Activated B cell treated with CpG ODN at 0.5 μM for 24 hours (primary cell): ENCODE data around the gene KCNJ4. TPM values are rescaled to one million over a fixed set of nuclear protein-coding genes. Genes with fewer than 3 reads are reported as not detected.

Experiments
- ATAC-seq: fragments of 200-7000 bp; cut with Tn5 transposase; one replicate; pipeline ENCODE4 v1.10.0; 2021; ENCODE audit warnings: low read depth, mild to moderate bottlenecking, moderate library complexity
- CTCF ChIA-PET: fragments of 350-600 bp; sonication (Branson Sonifier 250); formaldehyde crosslinking; loops from one replicate; lab custom pipeline; 2021; ENCODE audit warnings: antibody characterized with exemption; lab: Charles Lee
- POLR2A ChIA-PET: fragments of 350-600 bp; sonication (Branson Sonifier 250); formaldehyde crosslinking; loops from one replicate; lab custom pipeline; 2021; ENCODE audit warnings: antibody characterized with exemption; lab: Charles Lee
- DNase-seq: peaks from one replicate; pipeline ENCODE4 v3.0.0; 2022
- H3K27ac Mint-ChIP-seq: one replicate; pipeline ENCODE4 v1.8.0; 2020; ENCODE audit warnings: mixed read lengths
- H3K27me3 Mint-ChIP-seq: one replicate; pipeline ENCODE4 v1.8.0; 2021; ENCODE audit warnings: mixed read lengths
- H3K36me3 Mint-ChIP-seq: one replicate; pipeline ENCODE4 v1.8.0; 2021; ENCODE audit warnings: low read depth, mixed read lengths
- H3K4me1 Mint-ChIP-seq: one replicate; pipeline ENCODE4 v1.8.0; 2021; ENCODE audit warnings: mixed read lengths
- H3K4me3 Mint-ChIP-seq: one replicate; pipeline ENCODE4 v1.8.0; 2020; ENCODE audit warnings: mild to moderate bottlenecking, mixed read lengths
- H3K9me3 Mint-ChIP-seq: one replicate; pipeline ENCODE4 v1.8.0; 2020; ENCODE audit warnings: mixed read lengths
- CTCF ChIP-seq: fragments of 200-600 bp; IDR thresholded peaks from one replicate; pipeline ENCODE4 v1.8.0; 2022; ENCODE audit warnings: antibody characterized with exemption, mild to moderate bottlenecking
- intact Hi-C: fragments of 100-400 bp; cut with micrococcal nuclease; formaldehyde crosslinking; loops from one replicate; pipeline ENCODE4 v1.15.1; 2024
- total RNA-seq: library from RNA; stranded (reverse); gene quantifications from 2 replicates; pipeline ENCODE4 v1.2.3, GENCODE V29; 2022

Gene KCNJ4
- total RNA-seq, 1 donor from 2014 or later = not detected

GRCh38 chr22:38450234-38450797 is 4.7 kb downstream of the KCNJ4 start:
- DNase-seq = no peak
- TF ChIP-seq CTCF = no peak

GRCh38 chr22:38449776-38450175 is 5.2 kb downstream of the KCNJ4 start:
- ChIA-PET CTCF (no interaction called here), POLR2A (no interaction called here)
- Mint-ChIP-seq H3K36me3 (no peaks in the 10 kb centered on the region), H3K4me3 (no peak overlapping the region), H3K4me1 (peaks cover 11% of the 10 kb centered on the region), H3K9me3 (no peaks in the 10 kb centered on the region), H3K27me3 (peaks cover 48% of the 10 kb centered on the region), H3K27ac (no peak overlapping the region)
- no peak for TF ChIP-seq CTCF
- ATAC-seq (no peak), DNase-seq (no peak)
- intact Hi-C loops = no loop called here

More at GRCh38 chr22:38450234-38450797, 4.7 kb downstream of the KCNJ4 start:
- Mint-ChIP-seq H3K27ac (no peak overlapping the region), H3K9me3 (no peaks in the 10 kb centered on the region), H3K4me1 (peaks cover 11% of the 10 kb centered on the region), H3K36me3 (no peaks in the 10 kb centered on the region), H3K27me3 (peaks cover 45% of the 10 kb centered on the region), H3K4me3 (no peak overlapping the region)
- intact Hi-C loops = no loop called here
- POLR2A ChIA-PET = no interaction called here
- CTCF ChIA-PET = no interaction called here
- no peak for ATAC-seq

GRCh38 chr22:38448945-38449745 is 5.9 kb downstream of the KCNJ4 start:
- Mint-ChIP-seq H3K27ac (no peak overlapping the region), H3K4me1 (peaks cover 7% of the 10 kb centered on the region), H3K27me3 (peaks cover 49% of the 10 kb centered on the region), H3K4me3 (no peak overlapping the region), H3K36me3 (no peaks in the 10 kb centered on the region), H3K9me3 (no peaks in the 10 kb centered on the region)
- intact Hi-C loops = no loop called here
- POLR2A ChIA-PET = no interaction called here
- CTCF ChIA-PET = no interaction called here
- ATAC-seq = no peak
- TF ChIP-seq CTCF = no peak
- DNase-seq = no peak

GRCh38 chr22:38446018-38446601 is 8.9 kb downstream of the KCNJ4 start:
- ChIA-PET CTCF (no interaction called here), POLR2A (interaction anchor here (0.7 kb wide), 1 partner anchor 839 kb away, joined by 3 read pairs; no protein-coding TSS in a partner anchor)
- no peak for ATAC-seq
- Mint-ChIP-seq H3K9me3 (no peaks in the 10 kb centered on the region), H3K4me3 (no peak overlapping the region), H3K27ac (no peak overlapping the region), H3K27me3 (peaks cover 37% of the 10 kb centered on the region), H3K4me1 (no peaks in the 10 kb centered on the region), H3K36me3 (no peaks in the 10 kb centered on the region)
- TF ChIP-seq CTCF = no peak
- DNase-seq = no peak
- intact Hi-C loops = no loop called here

- H3K4me3 Mint-ChIP-seq = no peak overlapping the region
- ChIA-PET CTCF (no interaction called here), POLR2A (no interaction called here)
- H3K9me3 Mint-ChIP-seq = no peaks in the 10 kb centered on the region
- no peaks in the 10 kb centered on the region for H3K36me3 Mint-ChIP-seq
- intact Hi-C loops = no loop called here
- no peaks in the 10 kb centered on the region for H3K4me1 Mint-ChIP-seq
- DNase-seq (no peak), ATAC-seq (no peak)
- no peak overlapping the region for H3K27ac Mint-ChIP-seq
- no peak for TF ChIP-seq CTCF
- H3K27me3 Mint-ChIP-seq = peaks cover 30% of the 10 kb centered on the region
Observed at GRCh38 chr22:38444783-38445182, 10.2 kb downstream of the KCNJ4 start.
